ENCODE results near the gene HPCAL1.

Gene HPCAL1

GRCh38 chr2:10354399-10354798 lies 51.7 kb downstream of the HPCAL1 start:
- DNase-seq (ENCODE audit: low read depth, low spot score): no peak

- DNase-seq (ENCODE audit: low read depth, low spot score): no peak
Measured at GRCh38 chr2:10355471-10356438, 53.1 kb downstream of the HPCAL1 start.

- no peak for DNase-seq (ENCODE audit: low read depth, low spot score)
Measured at GRCh38 chr2:10356439-10356811, 53.7 kb downstream of the HPCAL1 start.

- DNase-seq (ENCODE audit: low read depth, low spot score): no peak
Measured at GRCh38 chr2:10357193-10358169, 54.8 kb downstream of the HPCAL1 start.

- DNase-seq (ENCODE audit: low read depth, low spot score): no peak
Measured at GRCh38 chr2:10359246-10359645, 56.5 kb downstream of the HPCAL1 start.

- no peak for DNase-seq (ENCODE audit: low read depth, low spot score)
Measured at GRCh38 chr2:10359731-10360329, 57.1 kb downstream of the HPCAL1 start.

- DNase-seq (ENCODE audit: low read depth, low spot score): no peak
Measured at GRCh38 chr2:10360460-10360849, 57.8 kb downstream of the HPCAL1 start.

- DNase-seq (ENCODE audit: low read depth, low spot score): no peak
Measured at GRCh38 chr2:10360850-10361588, 58.3 kb downstream of the HPCAL1 start.

- no peak for DNase-seq (ENCODE audit: low read depth, low spot score)
Measured at GRCh38 chr2:10362096-10362897, 59.6 kb downstream of the HPCAL1 start.

GRCh38 chr2:10362898-10363454 lies 60.3 kb downstream of the HPCAL1 start:
- no peak for DNase-seq (ENCODE audit: low read depth, low spot score)

GRCh38 chr2:10363861-10364610 lies 61.3 kb downstream of the HPCAL1 start:
- no peak for DNase-seq (ENCODE audit: low read depth, low spot score)

GRCh38 chr2:10365412-10365811 lies 62.7 kb downstream of the HPCAL1 start:
- DNase-seq (ENCODE audit: low read depth, low spot score): no peak

GRCh38 chr2:10366601-10367270 lies 64.0 kb downstream of the HPCAL1 start:
- DNase-seq (ENCODE audit: low read depth, low spot score): no peak

GRCh38 chr2:10367472-10368439 lies 65.1 kb downstream of the HPCAL1 start:
- no peak for DNase-seq (ENCODE audit: low read depth, low spot score)

- DNase-seq (ENCODE audit: low read depth, low spot score): no peak
Measured at GRCh38 chr2:10368491-10369231, 66.0 kb downstream of the HPCAL1 start.
